SIG-M5 treated with dmso at 0.1 percent for 504 hours (cell line): ENCODE results near the gene NXT1.
"Not testable (repeated sequence)": the region's sequence is repeated elsewhere in the genome, so short reads cannot be mapped to it uniquely, and the experiment has no call there.

Source experiments
- DNase-seq: peaks from one replicate; lab custom pipeline; 2025; ENCODE audit not compliant: unreplicated experiment; lab: John Stamatoyannopoulos, UW

The NXT1 gene

DNA sequence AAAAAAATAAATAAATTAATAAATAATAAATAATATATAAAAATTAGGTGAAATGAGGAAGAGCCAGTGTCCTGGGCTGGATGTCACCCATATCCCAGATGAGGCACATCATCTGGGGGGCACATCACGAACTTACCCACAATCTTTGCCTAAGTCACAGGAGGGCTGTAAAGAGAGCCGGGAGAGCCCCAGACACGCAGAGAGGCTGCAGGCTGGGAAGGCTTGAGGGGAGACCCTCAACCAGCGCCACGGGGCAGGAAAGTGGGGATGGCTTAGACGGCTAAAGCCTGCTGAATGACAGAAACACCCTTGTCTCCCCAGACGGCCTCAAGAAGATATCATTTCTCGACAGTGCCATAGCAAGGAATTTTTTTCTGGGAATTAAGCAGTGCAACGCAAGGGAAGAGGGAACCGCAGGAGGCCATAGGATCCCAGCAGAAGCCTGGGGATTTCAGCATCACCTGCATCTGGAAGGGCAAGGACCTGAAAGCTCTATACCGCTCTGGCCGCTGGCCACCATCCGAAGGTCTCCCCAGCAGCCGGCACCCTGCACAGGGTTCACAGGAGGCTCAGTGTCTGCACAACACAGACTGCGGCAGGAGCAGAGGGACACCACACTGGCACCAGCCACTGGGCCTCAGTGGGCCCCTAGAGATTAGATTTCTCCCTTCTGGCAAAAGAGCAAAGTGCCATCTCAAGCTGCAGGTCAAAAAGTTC, 22.8 kb upstream of the NXT1 start:
- DNase-seq = no peak

DNA sequence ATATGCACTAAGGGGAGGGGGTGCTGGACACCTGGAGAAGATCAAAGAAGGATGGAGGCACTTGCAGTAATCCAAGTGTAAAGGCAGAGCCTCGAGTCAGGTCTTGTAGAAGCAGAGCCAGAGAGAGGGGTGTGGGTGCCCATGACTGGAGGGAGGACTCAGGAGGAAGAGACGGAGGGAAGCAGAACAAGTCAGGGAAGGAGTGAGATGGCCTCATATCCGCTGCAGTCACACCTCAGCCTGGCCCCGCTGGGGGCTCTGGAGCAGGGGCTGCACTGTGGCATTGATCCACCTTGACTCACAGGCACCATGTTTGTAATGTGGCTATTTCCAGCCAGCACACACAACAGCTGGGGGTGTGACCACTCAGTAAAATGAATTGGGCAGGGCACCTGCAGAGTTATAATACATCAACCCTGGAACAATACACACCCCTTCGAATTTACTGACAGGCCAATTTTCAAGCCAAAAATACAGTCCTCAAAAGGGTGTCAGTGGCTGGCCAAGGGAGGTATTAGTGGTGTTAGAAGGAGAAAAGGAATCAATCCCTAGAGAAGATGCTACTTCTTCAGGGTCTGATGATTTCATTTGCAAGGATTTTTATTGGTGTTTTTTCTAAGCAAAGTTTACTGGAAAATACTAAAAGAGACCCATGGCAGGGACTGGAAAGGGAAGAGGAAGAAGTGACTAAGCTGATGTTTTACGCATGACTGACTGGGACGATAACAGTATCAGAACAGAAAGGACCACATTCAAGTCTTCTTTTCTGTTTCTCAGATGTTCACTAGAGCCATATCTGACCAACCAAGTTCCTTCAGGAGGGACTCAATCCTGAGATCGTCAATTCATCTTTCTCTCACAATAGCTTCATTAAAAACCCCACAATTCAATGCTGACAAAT, 18.9 kb upstream of the NXT1 start:
- no peak for DNase-seq

DNA sequence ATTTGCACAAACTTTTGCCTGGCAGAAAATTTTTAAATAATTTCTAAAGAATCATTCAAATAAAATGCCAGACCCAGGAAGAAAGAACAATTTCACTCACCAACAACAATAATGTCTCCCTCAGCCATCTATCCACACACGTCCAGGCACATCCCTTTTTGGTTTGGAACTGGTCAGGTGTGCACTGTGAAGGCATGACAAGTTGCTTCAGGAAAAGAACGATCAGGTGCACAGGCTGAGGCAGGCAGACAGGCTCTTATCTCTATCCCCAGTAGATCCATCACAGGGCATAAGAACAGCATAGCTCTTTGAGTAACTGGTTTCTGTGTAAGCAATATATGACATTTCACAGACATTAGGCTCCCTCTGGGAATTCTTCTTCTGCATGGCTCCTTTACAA, 18.1 kb upstream of the NXT1 start:
- DNase-seq = no peak

DNA sequence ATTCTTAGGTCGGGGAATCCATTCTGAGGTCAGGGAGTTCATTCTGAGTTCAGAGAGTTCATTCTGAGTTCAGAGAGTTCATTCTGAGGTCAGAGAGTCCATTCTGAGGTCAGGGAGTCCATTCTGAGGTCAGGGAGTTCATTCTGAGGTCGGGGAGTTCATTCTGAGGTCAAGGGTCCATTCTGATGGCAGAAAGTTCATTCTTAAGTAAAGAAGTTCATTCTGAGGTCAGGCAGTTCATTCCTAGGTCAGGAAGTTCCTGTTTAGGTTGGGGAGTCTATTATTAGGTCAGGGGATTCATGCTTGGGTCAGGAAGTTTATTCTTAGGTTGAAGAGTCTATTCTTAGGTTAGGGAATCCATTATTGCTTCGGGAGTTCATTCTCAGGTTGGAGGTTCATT, 16.5 kb upstream of the NXT1 start:
- no peak for DNase-seq

DNA sequence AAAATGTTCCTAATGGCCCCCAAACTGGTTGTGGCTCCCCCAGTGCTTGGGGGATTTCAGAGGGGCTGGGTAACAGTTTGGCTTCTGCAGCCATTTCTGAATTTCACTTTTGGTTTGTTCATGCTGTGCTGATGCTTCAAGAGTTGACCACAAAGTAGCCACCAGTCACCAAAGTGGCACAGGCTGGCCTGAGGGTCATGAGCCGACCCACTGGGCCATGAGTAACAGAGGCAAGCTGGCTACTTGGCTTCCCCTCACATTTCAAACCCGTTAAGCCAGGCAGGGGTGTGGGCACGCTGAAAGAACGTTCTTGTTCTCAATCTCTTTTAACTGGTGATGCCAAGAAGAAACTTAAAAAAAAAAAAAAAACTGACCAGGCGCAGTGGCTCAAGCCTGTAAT, 15.1 kb upstream of the NXT1 start:
- DNase-seq = no peak

DNA sequence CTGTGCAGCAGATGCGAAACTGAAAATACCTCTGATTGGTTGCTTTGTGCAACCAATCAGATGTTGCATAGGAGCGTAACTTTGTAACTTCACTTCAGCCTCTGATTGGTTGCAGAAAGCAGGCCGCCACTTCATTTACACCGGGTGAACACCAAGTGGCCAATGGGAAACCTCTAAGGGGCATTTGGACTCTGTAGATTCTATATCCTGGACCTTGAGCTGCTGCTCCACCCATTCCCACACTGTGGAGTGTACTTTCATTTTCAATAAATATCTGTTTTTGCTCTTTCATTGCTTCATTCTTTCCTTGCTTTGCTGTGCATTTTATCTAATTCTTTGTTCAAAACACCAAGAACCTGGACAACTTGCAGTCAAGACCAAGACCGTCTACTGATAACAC, 14.1 kb upstream of the NXT1 start:
- no peak for DNase-seq

DNA sequence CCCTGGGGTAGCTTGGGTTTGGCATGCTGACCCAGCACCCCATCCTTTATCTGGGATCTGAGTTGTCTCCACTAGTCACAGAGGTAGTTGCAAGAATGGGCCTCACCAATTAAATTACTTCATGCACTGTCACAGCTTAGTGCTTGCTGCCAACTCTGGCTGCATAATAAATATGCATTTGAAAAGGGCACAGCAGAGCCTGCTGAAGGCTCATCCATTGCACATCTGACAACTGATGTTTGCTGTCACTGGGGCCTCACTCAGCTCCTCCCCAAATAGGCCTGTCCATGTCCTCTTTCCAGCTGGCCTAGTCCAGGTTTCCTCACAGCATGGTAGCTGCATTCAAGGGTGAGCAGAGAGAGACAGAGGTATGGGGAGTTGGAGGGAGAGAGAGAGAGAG, 13.3 kb upstream of the NXT1 start:
- no peak for DNase-seq

DNA sequence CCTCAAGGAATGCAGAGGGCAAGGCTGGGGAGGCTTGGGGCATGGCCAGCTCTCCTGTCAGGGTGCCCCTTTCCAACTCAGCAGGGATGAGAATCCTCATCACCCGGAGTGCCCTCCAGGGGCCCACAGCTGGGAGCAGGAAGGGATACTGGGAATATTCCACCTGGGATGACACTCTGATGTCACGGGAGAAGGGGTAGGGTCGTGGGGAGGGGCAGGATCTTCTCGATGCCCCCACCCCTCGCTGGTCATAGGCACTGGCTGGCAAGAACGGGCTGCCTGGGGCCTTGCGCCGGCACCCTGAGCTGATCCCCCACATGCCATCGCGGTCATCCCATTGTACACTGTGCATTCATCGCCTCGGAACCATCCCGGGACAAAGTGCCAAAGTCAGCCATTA, 10.6 kb upstream of the NXT1 start:
- DNase-seq = no peak

DNA sequence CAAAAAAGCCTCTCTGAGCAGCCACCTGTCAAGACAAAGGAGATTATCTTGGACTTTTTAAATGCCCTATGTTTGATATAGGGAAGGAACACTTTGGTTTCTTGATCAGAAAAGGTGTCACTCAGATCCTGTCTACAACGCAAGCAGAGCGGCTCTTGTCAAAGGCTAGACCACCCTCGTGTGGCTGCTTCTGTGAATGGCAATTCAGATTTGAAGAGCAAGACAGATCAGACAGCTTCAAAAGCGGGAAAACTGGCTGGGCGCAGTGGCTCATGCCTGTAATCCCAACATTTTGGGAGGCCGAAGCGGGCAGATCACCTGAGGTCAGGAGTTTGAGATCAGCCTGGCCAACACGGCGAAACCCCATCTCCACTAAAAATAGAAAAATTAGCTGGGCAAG, 10.1 kb upstream of the NXT1 start:
- peak; percentile 59 for DNase-seq

DNA sequence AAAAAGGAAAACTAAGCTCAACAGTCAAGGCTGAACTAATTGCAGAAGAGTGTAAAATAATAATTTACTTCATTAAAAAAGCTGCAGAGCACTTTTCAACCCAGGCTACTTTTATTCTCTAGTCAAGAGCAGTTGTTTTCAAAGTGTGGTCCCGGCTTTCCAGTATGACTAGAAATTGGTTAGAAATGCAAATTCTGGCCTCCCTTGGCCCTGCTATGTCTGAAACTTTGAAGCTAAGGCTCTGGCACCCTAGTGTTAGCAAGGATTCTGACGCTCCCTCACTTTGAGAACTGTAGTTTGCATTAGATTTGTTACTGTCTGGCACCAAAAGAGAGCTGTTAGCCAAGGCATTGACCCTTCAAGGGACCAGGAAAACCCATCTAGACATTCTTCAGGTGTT, 9.5 kb upstream of the NXT1 start:
- DNase-seq = no peak

DNA sequence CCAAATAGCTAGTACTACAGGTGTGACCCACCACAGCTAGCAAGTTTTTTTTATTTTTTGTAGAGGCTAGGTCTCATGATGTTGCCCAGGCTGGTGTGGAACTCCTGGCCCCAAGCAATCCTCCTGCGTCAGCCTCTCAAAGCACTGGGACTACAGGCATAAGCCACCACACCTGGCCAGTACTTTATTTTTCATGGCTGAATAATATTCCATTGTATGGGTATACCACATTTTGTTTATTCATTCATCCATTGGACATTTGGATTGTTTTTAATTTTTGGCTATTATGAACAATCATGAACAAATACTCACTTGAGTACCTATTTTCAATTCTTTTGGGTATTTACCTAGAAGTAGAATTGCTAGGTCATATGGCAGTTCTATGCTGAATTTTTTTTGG, 7.0 kb upstream of the NXT1 start:
- DNase-seq = no peak

DNA sequence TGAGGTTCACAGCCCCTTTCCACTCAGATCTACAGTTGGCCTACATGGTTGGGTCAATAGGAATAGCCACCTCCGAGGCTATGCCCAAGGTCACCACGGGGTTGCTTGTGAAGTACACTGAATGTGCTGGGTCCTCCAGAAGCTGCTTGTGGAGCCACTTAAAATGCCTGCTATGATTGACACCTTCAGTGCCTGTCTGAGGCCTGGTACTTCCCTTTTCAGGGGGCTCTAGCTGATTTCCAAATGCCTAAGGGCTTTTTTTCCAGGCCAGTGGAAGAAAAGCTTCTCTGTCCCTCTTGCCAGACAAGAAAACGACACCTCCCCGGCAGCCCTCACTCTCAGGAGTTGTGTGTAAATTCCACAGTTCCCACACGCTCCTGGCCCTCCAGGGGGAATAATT, 6.3 kb upstream of the NXT1 start:
- DNase-seq = peak; percentile 22

DNA sequence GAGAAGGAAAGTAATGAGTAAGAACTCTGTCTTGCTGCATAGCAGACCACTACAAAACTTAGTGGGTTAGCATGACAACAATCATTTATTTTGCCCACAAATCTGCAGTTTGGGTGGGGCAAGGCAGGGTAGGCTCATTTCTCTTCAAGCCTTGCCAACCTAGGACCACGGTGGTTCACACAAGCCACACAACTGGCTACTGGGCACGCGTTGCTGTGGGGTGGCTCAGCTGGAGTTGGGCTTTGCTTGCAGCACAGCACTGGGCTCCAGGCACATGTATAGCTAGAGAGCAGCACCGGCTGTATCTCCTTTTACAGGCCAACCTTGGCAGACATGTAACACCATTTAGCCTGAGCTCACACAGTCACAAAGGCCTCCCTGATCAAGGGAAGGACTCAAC, 4.6 kb upstream of the NXT1 start:
- DNase-seq = no peak

DNA sequence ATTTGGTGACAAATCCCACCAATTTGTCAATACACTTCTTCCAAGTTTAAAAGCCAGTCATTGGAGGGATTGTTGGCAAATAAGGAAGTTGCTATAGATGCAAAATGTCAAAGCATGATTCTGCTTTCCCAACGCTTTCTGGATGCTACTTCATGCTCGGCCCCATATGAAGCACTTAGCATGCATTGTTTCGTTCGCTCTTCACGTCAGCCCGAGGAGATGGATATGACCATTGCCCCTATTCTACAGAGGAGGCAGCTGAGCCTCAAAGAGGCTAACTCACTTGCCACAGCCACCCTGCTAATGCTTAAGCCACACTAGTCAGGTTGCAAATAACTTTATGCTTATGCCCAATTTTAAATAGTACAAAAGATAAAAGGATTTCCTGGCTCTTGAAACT, 2.8 kb upstream of the NXT1 start:
- peak; percentile 40 for DNase-seq

DNA sequence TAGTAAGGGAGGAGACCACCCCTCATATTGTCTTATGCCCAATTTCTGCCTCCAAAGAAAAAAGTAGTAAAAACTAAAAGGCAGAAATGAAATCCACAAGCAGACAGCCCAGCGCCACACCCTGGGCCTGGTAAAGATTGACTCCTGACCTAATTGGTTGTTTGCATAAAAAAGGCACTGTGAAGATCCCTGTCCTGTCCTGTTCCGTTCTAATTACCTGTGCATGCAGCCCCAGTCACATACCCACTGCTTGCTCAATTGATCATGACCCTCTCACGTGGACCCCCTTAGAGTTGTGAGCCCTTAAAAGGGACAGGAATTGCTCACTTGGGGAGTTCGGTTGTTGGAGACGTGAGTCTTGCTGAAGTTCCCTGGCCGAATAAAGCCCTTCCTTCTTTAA, 2.1 kb upstream of the NXT1 start:
- DNase-seq = not testable (repeated sequence)

DNA sequence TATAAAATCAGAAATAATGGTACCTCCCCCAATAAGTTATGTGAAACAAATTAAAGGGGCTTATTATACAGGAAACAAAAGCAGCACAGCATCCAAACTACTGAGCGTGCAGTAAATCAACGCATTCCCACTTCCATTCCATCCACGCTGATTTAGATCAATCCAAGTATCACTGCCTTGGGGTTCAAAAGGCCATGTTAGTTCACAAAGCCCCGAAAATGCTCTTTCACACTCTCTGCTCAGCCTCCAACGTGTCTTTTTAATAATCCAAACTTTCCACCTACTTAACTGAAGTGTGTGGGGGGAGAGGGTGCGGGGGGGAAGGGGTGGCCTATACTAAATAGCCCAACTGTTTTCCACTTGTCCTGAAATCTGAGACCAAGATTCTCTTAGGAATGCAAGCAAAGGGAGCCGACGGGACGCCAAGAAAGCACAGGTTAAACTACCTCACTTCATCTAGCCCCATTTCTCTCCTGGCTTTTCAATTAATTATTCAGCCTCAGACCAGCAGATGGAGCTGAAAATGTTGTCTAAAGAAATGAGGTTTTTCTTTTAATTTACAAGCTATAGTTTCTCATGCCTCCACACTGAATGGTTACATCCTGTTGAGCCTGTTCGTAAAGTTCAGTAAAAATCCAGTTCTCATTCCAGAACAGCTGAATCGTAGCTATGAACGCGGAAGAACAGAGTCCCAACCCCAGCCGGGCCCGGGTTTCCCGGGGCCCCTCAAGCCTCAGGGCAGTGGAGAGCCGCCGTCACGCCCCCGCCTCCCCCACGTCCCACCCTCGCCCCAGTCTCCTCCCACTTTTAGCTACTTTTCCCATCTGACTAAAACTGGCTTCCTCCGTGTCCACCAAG, 1.0 kb upstream of the NXT1 start:
- DNase-seq = peak; percentile 91

DNA sequence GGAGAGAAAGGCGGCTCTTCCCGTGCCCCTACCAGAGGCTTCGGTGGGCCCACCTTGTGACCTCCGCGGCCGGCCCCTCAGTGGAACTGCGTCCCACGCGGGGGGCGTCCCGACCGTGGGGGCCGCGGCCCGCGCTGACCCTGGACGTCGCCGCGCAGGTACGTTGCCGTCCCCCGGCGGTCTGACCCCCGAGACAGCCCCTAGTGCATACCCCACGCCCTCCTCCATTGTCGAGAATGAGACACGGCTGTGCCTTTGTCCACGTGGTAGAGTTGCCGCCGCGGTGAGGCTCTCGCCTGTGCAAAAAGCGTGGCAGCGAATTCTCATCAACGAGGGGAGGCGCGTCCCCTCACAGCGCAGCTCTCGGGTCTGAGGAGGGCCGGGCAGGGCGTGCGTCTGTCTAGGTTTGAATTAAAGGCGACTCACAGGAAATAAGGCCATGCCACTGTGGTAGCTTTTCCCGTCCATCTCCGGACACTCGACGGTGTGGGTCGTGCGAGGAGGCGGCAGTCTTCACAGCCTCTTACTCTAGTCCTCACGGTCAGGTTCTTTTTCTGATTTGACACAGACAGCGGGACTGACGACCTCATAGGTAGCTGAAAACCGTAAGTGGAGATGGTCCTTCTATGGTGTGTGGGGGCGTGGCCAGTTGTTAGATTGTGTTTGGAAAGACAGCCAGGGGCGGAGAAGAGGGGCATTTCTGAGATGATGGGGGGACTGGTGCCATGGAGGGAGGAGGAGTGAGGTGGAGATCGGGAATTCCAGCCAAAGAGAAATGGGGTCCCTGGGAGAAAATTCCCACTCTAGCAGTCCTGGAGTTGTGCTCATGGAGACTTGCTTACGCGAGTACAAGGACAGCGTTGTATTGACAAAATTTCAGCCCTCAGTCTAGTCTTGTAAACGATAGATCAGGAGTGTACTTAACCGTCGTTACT, 580 bp downstream of the NXT1 start:
- DNase-seq = peak; percentile 66

DNA sequence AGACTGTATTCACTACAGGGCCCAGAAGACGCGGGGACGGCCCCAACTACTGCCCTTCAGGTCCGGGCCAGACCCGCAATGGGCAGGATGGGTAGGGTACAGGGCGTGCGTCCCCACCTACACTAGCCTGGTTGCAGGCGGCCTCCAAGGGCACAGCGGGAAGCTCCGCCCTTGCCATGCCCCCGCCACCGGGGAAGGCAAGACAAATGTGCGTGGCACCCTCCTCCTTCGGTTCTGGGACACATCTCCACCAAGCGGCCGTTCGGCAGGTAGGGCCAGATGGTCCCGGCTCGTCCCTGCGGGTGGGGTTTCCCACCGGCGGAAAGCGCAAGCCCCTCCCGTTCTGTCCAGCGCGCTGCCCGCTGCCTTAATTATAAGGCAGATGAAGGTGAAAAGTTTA, 5.6 kb downstream of the NXT1 start:
- DNase-seq = no peak

DNA sequence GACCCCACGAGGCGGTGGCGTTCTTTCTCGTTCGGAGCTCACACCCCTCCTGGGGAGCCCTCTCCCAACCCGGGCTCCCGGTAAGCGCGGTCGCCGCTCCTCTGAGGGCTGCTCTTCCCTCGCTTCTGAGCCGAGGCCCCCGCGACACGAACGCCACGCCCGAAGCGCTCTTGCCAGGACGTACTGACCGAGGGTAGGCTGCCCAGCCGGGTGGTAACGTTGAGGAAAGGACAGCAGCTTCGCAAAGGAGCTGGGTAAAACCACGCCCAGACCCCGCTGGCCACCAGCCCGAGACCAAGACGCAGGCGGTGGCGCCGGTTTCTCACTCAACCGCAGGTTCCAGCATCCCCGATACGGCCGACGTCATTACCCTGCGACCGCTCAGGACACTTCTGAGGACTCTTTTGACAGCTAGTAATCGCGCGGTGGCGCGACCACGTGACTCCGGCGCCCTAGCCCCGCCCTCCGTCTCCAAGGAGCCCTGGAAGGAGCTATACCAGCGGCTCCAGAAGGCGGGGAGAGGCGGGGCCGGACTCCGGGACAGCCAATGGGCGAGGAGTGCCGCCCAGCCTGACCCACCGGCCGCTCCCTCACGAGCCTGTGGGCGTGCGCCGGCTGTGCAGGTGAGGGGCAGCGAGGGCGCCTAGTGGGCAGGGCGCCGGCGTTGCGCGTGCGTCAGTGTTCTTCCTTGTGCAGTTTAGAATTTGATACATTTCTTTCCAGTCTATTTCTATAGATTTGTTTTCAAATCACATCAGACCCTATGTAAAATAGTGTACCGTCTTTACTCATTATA, 7.4 kb downstream of the NXT1 start:
- peak; percentile 98 for DNase-seq

DNA sequence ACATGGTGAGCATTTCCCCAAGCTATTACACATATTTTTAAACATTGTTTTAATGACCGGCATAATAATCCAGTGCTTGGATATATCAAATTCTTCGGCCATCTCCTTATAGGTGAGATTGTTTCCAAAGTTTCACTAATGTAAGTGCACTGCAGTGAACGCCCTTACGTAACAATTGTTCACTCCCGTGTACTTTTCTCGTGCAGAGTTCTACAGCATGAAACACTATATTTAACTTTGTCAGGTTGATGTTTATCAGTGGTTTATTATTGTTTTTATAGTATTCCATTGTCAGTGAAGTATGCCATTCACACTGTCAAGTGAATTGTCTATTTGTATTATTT, 7.9 kb downstream of the NXT1 start:
- DNase-seq = peak; percentile 45
